K562 (cell line): Measurements from ENCODE around the gene IL4I1. TPM values are rescaled to one million over a fixed set of nuclear protein-coding genes. Genes with fewer than 3 reads are reported as not detected.

Experiments
- ARHGAP35 ChIP-seq: fragments of 450-650 bp; IDR thresholded peaks from 2 replicates; pipeline ENCODE4 v1.6.1; 2018; ENCODE audit not compliant: partially characterized antibody
- ASH1L ChIP-seq: fragments of 450-650 bp; IDR thresholded peaks from 2 replicates; pipeline ENCODE4 v1.6.1; 2018; ENCODE audit warnings: borderline replicate concordance, mild to moderate bottlenecking, low read depth; ENCODE audit not compliant: partially characterized antibody
- CBX3 ChIP-seq, 2 experiments: IDR thresholded peaks; 1 replicate in 1 of 2; 2 replicates in 1 of 2; pipeline ENCODE4 v1.6.1; 2012; ENCODE audit warnings: inconsistent platforms in 2 of 2, low read length in 2 of 2, borderline replicate concordance in 1 of 2, control low read depth in 1 of 2
- CREB1 ChIP-seq, 2 experiments: sonication (generic) in 1 of 2; formaldehyde crosslinking in 1 of 2; IDR thresholded peaks; 2 replicates each; pipeline versions ENCODE4 v1.6.1 to v1.8.0; 2012 to 2022; ENCODE audit warnings: inconsistent platforms in 1 of 2, mild to moderate bottlenecking in 1 of 2, missing genetic modification reagents in 1 of 2, moderate library complexity in 1 of 2
- CREB3L1 ChIP-seq: fragments of 450-650 bp; IDR thresholded peaks from 2 replicates; pipeline ENCODE4 v1.6.1; 2014; ENCODE audit warnings: low read depth, mild to moderate bottlenecking, moderate library complexity, borderline replicate concordance
- FOS ChIP-seq: IDR thresholded peaks from 3 replicates; pipeline ENCODE4 v1.6.1; 2011; ENCODE audit not compliant: insufficient read length; ENCODE audit errors: extremely low read depth
- FOXA1 ChIP-seq: fragments of 450-650 bp; IDR thresholded peaks from 2 replicates; pipeline ENCODE4 v1.6.1; 2016; ENCODE audit warnings: mild to moderate bottlenecking, borderline replicate concordance
- POLR2AphosphoS2 ChIP-seq: IDR thresholded peaks from 2 replicates; pipeline ENCODE4 v1.6.1; 2012; ENCODE audit warnings: low read length, improper control_type of control experiment
- SMARCA4 ChIP-seq: fragments of 450-650 bp; IDR thresholded peaks from 2 replicates; pipeline ENCODE4 v1.6.1; 2016
- SNRNP70 ChIP-seq: fragments of 200-400 bp; formaldehyde crosslinking; optimal IDR thresholded peaks from 2 replicates; pipeline ENCODE3; 2017; ENCODE audit warnings: low read depth, low read length
- SRSF3 ChIP-seq: fragments of 200-400 bp; formaldehyde crosslinking; IDR thresholded peaks from 2 replicates; pipeline ENCODE4 v1.6.1; 2016; ENCODE audit warnings: mild to moderate bottlenecking, low read length, moderate library complexity; ENCODE audit not compliant: insufficient read depth
- ZNF24 ChIP-seq: fragments of 450-650 bp; IDR thresholded peaks from 2 replicates; pipeline ENCODE4 v1.6.1; 2016
- ZNF384 ChIP-seq: IDR thresholded peaks from 2 replicates; pipeline ENCODE4 v1.6.1; 2012; ENCODE audit warnings: low read depth, low read length, improper control_type of control experiment
- ZNF551 ChIP-seq: fragments of 250-450 bp; sonication (Bioruptor Pico); IDR thresholded peaks from 2 replicates; pipeline ENCODE4 v1.5.0; 2021; ENCODE audit warnings: mild to moderate bottlenecking, moderate library complexity
- polyA plus RNA-seq, 8 experiments: library from polyadenylated mRNA; depleted of rRNA in 4 of 8; stranded (reverse) in 5 of 8; unstranded in 3 of 8; fragments of >200 nt; fragmentation: Nextera tagmentation in 2 of 8; fragmentation: Illumina TruSeq in 1 of 8; extraction: Ambion mirVana in 2 of 8; extraction: Trizol in 1 of 8; gene quantifications; 2 replicates each; pipeline versions ENCODE4 v1.2.1 to v1.2.3, GENCODE V29; 2011 to 2014; ENCODE audit warnings: inconsistent platforms in 1 of 8, missing spikeins in 1 of 8
- total RNA-seq, 7 experiments: library from RNA; depleted of rRNA in 6 of 7; stranded (reverse); fragments of >200 nt in 6 of 7; fragmentation: Illumina TruSeq in 2 of 7; extraction: Trizol in 2 of 7; gene quantifications; 2 replicates each; pipeline versions ENCODE4 v1.2.1 to v1.2.3, GENCODE V29; 2011 to 2021; ENCODE audit warnings: low replicate concordance in 1 of 7
- TF ChIP-seq, protein P1 (sequence below): fragments of 450-650 bp; IDR thresholded peaks from 2 replicates; pipeline ENCODE4 v1.7.1; 2018; ENCODE audit warnings: mild to moderate bottlenecking, low read depth; ENCODE audit not compliant: partially characterized antibody
- TF ChIP-seq, protein P2 (sequence below): sonication (generic); formaldehyde crosslinking; IDR thresholded peaks from 2 replicates; pipeline ENCODE4 v1.8.1; 2023; ENCODE audit warnings: missing genetic modification reagents, mild to moderate bottlenecking, borderline replicate concordance
- TF ChIP-seq, protein P3 (sequence below): fragments of 450-650 bp; formaldehyde crosslinking; IDR thresholded peaks from 2 replicates; pipeline ENCODE4 v1.4.0; 2020; ENCODE audit warnings: mild to moderate bottlenecking

Gene IL4I1
- total and polyA plus RNA-seq, 9 of the 15 experiments (the other 6 are each of a cell fraction or from before 2014, with no cell fraction given) = 0.06 to 0.95 (median 0.43) TPM; not detected in 2

DNA sequence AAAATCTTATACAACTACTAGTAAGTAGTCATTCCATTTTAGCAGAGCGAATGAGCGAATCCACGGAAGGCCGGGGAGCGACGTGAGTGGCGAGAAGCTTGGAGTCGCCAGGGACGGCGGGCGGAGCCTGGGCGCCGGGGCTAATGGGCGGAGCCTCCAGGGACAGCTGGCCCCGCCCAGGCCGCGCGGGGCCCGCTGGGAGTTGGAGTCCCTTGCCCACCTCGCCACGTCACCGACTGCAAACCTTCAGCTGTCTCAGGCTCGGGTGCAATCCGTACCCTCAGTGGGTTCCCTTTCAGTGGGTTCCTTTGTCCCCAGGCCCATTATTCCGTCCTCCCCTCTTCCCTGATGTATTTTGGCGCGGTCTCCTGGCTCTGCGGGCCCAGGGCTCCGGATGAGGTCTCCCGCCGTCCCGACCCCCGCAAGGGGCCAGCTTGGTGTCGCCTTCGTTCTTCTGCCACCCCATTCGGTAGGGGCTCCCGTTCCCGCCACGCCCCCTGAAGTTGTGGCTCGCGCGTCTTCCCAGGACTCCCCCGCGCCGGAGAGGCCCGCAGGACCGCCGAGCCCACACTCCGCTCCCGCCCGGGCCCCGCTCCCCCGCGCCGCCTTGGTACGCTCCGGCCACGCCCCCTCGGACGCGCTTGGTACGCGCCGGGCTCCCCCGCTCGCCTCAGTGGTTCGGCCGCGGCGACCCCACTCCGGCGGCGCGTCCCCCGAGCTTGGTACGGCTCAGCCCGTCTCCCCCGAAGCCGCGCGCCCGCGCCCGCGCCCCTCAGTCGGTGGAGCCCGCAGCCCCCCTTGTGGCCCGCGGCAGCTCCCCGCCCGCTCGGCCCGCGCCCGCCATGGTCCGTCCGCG is 46.0 kb downstream of the IL4I1 start, which contains the start of gene PTOV1 (continued):
- TF ChIP-seq, protein P1, sequence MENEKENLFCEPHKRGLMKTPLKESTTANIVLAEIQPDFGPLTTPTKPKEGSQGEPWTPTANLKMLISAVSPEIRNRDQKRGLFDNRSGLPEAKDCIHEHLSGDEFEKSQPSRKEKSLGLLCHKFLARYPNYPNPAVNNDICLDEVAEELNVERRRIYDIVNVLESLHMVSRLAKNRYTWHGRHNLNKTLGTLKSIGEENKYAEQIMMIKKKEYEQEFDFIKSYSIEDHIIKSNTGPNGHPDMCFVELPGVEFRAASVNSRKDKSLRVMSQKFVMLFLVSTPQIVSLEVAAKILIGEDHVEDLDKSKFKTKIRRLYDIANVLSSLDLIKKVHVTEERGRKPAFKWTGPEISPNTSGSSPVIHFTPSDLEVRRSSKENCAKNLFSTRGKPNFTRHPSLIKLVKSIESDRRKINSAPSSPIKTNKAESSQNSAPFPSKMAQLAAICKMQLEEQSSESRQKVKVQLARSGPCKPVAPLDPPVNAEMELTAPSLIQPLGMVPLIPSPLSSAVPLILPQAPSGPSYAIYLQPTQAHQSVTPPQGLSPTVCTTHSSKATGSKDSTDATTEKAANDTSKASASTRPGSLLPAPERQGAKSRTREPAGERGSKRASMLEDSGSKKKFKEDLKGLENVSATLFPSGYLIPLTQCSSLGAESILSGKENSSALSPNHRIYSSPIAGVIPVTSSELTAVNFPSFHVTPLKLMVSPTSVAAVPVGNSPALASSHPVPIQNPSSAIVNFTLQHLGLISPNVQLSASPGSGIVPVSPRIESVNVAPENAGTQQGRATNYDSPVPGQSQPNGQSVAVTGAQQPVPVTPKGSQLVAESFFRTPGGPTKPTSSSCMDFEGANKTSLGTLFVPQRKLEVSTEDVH = peak; percentile 79
- TF ChIP-seq, protein P2, sequence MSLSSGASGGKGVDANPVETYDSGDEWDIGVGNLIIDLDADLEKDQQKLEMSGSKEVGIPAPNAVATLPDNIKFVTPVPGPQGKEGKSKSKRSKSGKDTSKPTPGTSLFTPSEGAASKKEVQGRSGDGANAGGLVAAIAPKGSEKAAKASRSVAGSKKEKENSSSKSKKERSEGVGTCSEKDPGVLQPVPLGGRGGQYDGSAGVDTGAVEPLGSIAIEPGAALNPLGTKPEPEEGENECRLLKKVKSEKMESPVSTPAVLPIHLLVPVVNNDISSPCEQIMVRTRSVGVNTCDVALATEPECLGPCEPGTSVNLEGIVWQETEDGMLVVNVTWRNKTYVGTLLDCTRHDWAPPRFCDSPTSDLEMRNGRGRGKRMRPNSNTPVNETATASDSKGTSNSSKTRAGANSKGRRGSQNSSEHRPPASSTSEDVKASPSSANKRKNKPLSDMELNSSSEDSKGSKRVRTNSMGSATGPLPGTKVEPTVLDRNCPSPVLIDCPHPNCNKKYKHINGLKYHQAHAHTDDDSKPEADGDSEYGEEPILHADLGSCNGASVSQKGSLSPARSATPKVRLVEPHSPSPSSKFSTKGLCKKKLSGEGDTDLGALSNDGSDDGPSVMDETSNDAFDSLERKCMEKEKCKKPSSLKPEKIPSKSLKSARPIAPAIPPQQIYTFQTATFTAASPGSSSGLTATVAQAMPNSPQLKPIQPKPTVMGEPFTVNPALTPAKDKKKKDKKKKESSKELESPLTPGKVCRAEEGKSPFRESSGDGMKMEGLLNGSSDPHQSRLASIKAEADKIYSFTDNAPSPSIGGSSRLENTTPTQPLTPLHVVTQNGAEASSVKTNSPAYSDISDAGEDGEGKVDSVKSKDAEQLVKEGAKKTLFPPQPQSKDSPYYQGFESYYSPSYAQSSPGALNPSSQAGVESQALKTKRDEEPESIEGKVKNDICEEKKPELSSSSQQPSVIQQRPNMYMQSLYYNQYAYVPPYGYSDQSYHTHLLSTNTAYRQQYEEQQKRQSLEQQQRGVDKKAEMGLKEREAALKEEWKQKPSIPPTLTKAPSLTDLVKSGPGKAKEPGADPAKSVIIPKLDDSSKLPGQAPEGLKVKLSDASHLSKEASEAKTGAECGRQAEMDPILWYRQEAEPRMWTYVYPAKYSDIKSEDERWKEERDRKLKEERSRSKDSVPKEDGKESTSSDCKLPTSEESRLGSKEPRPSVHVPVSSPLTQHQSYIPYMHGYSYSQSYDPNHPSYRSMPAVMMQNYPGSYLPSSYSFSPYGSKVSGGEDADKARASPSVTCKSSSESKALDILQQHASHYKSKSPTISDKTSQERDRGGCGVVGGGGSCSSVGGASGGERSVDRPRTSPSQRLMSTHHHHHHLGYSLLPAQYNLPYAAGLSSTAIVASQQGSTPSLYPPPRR (CRISPR knock-in tag) = no peak
- TF ChIP-seq ZNF384 = 0 out of 2 replicates have a peak, but pooled peaks have one; percentile 7
- TF ChIP-seq ARHGAP35 = no peak
- TF ChIP-seq FOS = no peak
- peak; percentile 96 for TF ChIP-seq CREB1 (IDR thresholded peaks at IDR 0.05)
- TF ChIP-seq CREB1 (CRISPR knock-in tag; IDR thresholded peaks at IDR 0.05) = peak; percentile 97
- peak; percentile 26 for TF ChIP-seq ASH1L
- TF ChIP-seq ZNF551 (CRISPR knock-in tag) = no peak
- peak; percentile 84; the same call in 1 of the 2 replicates for TF ChIP-seq POLR2AphosphoS2
- no peak for TF ChIP-seq CBX3 (IDR thresholded peaks at IDR 0.05; ENCODE audit: borderline replicate concordance in 1 of 2, low read length in 2 of 2)
- TF ChIP-seq SMARCA4 = 0 out of 2 replicates have a peak, but pooled peaks have one; percentile 24
- no peak for TF ChIP-seq FOXA1
- TF ChIP-seq, protein P3, sequence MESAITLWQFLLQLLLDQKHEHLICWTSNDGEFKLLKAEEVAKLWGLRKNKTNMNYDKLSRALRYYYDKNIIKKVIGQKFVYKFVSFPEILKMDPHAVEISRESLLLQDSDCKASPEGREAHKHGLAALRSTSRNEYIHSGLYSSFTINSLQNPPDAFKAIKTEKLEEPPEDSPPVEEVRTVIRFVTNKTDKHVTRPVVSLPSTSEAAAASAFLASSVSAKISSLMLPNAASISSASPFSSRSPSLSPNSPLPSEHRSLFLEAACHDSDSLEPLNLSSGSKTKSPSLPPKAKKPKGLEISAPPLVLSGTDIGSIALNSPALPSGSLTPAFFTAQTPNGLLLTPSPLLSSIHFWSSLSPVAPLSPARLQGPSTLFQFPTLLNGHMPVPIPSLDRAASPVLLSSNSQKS = no peak
- peak; percentile 100 for TF ChIP-seq CREB3L1
- TF ChIP-seq SNRNP70 = no peak
- no peak for TF ChIP-seq SRSF3
- no peak for TF ChIP-seq ZNF24
